GM12874 (cell line): Measurements from ENCODE around the gene GARIN1A.

ENCODE experiments used
- TF ChIP-seq, protein P1 (sequence below): IDR thresholded peaks from 2 replicates; pipeline ENCODE4 v1.5.1; 2011; ENCODE audit warnings: low read depth, mild to moderate bottlenecking, control low read depth, low read length, moderate library complexity; ENCODE audit not compliant: insufficient read depth

GARIN1A gene

DNA sequence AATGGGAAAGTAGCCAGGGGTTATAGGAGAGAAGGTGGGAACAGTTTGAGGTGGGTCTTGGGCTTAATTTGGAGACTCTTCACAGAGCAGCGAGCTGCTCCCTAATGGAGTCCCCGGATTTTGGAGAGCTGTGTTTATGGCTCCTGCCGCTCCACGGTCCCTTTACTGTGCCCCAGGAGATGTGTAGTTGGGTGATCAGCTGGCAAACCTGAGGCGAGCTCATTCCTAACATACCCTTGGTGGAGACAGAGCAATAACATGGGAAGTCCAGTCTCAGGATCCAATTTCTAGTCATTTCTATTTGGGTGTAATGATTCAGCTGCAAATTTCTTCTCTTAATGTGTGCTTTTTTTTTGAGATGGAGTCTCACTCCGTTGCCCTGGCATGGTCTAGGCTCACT lies 1.5 kb downstream of the GARIN1A start:
- TF ChIP-seq, protein P1, sequence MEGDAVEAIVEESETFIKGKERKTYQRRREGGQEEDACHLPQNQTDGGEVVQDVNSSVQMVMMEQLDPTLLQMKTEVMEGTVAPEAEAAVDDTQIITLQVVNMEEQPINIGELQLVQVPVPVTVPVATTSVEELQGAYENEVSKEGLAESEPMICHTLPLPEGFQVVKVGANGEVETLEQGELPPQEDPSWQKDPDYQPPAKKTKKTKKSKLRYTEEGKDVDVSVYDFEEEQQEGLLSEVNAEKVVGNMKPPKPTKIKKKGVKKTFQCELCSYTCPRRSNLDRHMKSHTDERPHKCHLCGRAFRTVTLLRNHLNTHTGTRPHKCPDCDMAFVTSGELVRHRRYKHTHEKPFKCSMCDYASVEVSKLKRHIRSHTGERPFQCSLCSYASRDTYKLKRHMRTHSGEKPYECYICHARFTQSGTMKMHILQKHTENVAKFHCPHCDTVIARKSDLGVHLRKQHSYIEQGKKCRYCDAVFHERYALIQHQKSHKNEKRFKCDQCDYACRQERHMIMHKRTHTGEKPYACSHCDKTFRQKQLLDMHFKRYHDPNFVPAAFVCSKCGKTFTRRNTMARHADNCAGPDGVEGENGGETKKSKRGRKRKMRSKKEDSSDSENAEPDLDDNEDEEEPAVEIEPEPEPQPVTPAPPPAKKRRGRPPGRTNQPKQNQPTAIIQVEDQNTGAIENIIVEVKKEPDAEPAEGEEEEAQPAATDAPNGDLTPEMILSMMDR, result no peak

DNA sequence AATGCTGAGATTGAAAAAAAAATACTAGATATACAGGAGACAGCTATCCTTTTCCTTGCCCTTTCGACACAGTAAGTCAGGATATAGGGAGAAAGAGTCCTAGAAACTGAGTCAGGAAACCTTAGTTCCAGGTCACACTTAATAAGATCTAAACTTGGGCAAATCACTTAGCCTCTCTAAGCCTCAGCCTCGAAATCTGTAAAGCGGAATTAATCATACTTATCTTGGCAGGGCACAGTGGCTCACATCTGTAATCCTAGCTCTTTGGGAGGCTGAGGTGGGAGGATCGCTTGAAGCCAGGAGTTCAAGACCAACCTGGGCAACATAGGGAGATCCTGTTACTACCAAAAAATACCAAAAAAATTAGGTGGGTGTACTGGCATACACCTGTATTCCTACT lies 4.6 kb downstream of the GARIN1A start:
- TF ChIP-seq, protein P1, result no peak

GRCh38 chr7:128679920-128680319 lies 7.8 kb downstream of the GARIN1A start:
- TF ChIP-seq, protein P1, result no peak

DNA sequence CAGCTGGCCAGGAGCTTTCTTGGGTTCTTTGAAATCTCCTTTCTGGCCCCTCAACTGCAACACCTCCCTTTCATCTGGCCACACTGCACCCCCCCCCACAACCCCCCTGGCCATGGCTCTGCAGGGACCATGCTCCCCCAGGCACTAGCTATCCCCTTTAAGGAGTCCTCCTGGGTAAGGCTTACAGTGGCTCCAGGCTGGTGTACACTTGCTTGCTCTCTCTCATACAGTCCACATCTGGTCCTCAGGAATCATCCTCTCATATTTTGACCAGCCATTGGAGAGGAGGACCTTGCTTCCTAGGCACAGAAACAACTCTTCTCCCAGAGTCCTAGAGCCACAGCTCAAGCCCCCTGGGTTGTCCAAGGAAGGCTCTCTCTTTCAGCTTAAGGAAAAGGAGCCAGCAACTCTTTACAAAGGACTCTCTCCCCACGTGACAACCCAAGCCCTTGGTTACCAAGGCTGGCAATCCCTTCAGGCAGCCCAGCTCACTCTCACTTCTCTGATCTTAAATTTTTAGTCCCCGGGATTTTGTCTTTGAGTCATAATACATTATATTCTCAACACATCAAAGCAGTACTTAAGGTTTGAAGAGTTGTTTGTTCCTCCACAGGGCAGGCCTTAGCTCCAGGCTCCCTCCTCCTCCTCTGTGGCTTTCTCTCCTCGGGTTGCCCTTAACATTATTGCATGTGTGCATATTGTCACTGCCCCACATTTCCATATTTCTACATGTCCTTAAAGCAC lies 9.9 kb downstream of the GARIN1A start:
- TF ChIP-seq, protein P1, result no peak

DNA sequence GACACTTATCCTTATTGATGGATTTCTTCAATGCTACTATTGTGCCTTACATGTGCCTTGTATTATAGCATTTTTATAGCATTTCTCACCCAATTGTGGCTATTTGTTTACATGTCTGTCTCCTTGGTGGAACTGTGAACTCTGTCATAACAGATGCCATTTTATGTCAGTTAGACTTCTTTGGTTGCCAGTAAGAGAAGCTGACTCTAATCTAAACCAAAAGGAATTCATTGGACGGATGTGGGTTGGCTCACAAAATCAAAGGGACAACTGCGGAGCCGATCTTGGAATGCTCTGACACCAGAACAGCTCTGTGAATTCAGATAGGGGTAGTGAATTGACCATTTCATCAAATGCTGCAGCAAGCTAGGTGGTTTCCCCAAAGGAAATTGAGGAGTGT lies 15.0 kb downstream of the GARIN1A start:
- TF ChIP-seq, protein P1, result no peak

DNA sequence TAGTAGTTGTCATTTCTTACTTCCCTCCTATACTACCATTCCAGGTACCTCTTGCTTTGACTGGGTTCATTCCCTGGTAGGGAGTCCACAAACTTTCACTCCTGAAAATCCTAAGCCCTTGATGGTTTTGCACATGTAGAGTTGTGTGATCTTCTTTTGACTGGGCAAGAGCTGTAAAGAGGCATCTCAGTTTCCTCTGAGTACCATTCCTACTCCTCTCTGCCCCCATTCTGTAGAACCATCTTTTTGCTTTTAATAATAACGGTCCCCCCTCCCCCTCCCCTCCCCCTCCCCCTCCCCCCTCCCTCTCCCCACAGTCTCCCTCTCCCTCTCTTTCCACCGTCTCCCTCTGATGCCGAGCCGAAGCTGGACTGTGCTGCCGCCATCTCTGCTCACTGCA lies 16.4 kb downstream of the GARIN1A start:
- TF ChIP-seq, protein P1, result no peak

DNA sequence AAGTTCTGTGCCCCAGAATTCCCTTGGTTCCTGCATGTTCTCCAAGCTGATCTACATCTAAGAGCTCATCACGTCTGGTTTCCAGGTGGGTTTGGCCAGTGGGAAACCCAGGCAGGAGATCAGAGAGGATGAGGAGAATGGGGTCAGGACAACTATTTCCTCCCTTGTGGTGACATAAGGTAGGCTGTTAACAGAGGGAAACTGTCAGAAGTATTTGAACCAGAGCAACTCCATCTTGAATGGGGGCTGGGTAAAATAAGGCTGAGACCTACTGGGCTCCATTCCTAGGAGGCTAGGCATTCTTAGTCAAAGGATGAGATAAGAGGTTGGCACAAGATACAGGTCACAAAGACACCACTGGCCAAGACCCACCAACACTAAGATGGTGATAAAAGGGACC lies 19.1 kb downstream of the GARIN1A start:
- TF ChIP-seq, protein P1, result no peak
